NK-92 (cell line): Measurements from ENCODE around the gene XPO1.
"Not testable (repeated sequence)": the region's sequence is repeated elsewhere in the genome, so short reads cannot be mapped to it uniquely, and the experiment has no call there.

Experiments used
- DNase-seq: peaks from one replicate; lab custom pipeline; 2025; ENCODE audit not compliant: unreplicated experiment; lab: John Stamatoyannopoulos, UW

Gene XPO1

DNA sequence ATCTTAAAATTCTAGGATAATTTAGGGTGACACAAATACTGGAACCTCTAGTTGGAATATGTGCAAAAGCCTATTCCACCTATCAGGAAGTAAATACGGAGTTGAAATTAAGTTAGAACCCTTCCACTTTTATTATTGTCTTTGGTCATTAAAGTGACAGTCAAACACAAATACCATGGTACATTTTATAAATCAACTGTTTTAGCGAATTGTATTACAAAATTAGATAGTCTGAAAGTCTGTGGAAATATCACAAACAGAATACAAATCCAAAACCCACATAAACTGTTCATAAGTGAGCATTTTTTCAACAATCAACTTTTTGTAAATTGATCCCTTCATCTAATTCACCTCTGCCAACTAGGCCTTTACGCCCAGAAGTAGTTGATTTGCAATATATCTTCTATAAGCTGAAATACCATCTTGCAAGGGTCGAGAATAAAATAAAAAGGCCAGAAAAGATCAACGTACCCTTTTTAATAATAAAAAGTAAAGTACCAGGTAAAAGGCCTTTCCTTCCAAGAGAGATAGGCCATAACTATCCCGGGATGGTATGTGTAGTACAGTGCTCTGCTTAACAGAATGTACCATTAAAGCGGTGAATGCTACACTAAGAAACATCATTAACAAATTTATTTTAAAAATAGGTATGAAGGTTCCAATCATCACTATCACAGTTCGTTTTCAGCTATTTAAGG, 68.6 kb downstream of the XPO1 start:
- no peak for DNase-seq

DNA sequence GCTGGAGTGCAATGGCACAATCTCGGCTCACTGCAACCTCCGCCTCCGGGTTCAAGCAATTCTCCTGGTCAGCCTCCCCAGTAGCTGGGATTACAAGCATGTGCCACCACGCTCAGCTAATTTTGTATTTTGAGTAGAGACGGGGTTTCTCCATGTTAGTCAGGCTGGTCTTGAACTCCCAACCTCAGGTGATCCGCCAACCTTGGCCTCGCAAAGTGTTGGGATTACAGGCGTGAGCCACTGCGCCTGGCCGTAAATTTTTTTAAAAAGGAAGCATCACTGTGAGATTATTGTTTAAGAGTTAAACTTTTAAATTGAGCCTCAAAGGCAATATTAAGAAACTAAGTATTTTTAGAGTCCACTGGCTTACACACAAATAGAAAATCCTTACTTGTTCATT, 69.9 kb downstream of the XPO1 start:
- not testable (repeated sequence) for DNase-seq

DNA sequence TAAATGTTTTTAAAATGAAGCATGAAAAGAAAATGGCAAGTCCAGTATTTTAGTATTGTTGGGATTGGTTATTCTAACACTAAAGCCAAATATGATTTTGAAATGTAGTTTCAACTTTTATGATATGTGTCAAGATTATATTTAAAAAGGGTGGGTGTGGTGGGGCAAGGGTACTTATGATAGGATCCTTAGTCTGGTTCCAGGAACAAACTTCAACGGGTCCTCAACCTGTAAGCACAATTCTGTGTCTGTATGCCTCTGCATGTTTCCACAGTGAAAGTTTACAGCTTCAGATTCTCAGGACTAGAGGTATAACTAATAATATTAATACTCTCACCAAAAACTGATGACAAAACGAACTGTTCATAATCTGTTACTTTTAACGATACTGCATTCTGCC, 73.1 kb downstream of the XPO1 start:
- DNase-seq, result no peak

DNA sequence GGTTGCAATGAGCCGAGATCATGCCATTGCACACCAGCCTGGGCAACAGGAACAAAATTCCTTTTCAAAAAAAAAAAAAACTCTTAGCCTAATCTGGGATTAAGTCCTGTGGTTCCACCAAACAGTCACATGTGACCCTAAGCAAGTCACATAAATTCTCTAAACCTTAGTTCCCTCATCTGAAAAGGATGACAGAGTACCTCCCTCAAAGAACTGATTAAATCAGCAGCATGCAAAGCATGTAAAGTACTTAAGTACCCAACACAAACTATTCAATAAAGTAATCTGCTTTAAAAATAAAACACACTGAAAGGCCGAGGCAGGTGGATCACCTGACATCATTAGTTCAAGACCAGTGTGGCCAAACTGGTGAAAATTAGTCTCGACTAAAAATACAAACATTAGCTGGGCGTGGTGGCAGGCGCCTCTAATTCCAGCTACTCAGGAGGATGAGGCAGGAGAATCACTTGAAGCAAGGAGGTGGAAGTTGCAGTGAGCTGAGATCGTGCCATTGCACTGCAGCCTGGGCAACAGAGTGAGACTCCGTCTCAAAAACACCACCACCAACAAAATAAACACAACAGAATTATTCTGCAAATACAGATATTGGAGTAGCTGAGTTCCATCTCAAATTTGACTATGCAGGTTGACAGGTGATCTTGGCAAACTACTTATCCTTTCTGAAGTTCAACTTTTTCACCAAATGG, 74.2 kb downstream of the XPO1 start:
- DNase-seq, result no peak

DNA sequence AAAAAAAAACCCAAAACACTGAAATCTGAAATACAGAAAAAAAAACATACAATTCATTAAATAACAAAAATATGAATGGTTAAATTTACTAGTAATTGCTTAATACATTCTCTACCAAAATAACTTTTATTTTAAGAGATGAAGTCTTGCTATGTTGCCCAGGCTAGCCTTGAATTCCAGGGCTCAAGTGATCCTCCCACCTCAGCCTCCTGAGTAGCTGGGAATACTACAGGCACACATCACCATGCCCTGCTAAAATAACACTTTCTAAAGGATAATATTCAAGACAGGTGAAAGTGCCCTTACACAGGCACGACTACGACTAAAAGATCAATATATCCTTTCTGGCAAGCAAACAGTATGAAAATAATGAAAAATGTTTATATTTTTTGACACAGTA, 76.8 kb downstream of the XPO1 start:
- no peak for DNase-seq

DNA sequence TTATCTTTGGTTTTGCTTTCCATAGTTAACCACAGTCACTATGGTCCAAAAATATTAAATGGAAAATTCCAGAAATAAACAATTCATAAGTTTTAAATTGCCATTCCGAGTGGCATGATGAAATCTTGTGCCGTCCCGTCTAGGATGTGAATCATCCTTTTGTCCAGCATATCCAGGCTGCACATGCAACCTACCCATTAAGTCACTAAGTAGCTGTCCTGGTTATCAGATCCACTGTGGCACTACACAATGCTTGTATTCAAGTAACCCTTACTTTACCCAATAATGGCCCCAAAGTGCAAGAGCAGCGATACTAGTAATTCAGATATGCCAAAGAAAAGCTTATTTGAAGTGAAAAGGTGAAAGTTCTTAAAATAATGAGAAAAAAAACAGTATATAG, 78.0 kb downstream of the XPO1 start:
- no peak for DNase-seq

DNA sequence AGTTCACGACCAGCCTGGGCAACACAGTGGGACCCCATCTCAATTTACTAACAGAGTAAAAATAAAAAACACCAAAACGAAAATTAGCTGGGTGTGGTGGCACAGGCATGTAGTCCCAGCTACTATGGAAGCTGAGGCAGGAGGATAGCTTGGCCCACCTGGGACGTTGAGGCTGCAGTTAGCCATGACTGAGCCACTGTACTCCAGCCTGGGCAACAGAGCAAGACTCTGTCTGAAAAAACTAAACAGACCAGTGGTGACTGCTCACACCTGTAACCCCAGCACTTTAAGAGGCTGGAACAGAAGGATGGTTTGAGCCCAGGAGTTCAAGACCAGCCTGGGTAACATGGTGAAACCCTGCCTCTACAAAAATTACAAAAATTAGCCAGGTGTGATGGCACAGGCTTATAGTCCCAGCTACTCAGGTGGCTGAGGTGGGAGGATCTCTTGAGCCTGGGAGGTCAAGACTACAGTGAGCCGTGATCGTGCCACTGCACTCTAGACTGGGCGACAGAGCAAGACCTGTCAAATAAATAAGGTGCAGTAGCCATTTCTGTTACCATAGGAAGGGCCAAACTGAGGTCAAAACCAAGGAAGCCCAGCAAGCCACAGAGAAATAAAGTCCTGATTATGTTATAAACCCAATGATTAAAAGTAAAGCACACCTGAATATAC, 81.3 kb downstream of the XPO1 start:
- no peak for DNase-seq

DNA sequence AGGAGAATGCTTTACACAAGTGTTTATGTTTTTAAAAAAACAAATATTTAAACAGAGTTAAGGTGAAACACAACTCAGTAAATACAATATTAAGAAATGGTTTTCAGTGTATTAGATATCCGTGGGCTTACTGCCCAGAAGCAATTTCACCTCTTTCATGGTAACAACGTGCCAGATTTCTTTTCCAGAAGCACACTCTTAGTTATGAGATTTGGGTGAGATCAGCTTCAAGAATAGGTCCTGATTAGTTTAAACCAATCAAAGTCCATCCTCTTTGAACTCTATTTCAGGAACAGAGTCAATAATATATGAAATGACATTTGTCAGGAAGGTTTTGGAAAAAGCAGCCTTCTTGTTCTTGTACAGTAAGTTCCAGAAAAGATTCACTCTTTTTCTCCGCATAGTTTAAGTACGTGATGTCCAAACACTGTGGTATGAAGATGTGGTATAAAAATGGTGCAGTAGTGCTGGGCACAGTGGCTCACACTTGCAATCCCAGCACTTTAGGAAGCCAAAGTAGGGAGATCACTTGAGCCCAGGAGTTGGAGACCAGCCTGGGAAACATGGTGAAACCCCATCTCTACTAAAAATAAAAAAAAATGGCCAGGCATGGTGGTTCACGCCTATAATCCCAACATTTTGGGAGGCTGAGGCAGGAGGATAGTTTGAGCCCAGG, 81.9 kb downstream of the XPO1 start:
- DNase-seq, result no peak

DNA sequence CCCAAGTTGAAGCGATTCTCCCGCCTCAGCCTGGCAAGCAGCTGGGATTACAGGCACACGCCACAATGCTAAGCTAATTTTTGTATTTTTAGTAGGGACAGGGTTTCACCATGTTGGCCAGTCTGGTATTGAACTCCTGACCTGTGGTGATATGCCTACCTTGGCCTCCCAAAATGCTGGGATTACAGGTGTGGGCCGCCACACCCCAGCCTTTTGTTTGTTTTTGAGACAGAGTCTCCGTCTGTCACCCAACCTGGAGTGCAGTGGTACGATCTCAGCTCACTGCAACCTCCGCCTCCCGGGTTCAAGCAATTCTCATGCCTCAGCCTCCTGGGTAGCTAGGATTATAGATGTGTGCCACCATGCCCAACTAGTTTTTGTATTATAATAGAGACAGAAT, 83.2 kb downstream of the XPO1 start:
- DNase-seq, result not testable (repeated sequence)

DNA sequence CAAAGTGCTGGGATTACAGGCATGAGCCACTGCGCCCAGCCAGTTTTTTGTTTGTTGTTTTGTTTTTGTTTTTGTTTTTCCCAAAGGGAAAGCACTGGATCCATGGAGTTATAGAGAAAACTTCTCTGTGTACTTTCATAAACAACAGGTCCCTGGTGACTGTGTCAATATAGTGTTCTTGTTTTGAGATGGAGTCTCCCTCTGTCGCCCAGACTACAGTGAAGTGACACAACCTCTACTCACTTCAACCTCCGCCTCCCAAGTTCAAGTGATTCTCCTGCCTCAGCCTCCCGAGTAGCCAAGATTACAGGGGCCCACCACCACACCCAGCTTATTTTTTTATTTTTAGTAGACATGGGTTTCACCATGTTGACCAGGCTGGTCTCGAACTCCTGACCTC, 83.8 kb downstream of the XPO1 start:
- DNase-seq, result no peak

DNA sequence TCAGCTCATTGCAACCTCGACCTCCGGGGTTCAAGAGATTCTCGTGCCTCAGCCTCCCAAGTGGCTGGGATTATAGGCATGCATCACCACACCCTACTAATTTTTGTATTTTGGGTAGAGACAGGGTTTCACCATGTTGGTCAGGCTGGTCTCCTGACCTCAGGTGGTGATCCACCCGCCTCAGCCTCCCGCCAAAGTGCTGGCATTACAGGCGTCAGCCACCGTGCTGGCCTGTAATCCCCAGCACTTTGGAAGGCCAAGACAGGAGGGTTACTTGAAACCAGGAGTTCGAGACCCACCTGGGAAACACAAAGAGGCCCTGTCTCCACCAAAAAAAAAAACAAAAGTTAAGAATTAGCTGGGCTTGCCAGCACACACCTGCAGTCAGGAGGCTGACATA, 85.8 kb downstream of the XPO1 start:
- no peak for DNase-seq

DNA sequence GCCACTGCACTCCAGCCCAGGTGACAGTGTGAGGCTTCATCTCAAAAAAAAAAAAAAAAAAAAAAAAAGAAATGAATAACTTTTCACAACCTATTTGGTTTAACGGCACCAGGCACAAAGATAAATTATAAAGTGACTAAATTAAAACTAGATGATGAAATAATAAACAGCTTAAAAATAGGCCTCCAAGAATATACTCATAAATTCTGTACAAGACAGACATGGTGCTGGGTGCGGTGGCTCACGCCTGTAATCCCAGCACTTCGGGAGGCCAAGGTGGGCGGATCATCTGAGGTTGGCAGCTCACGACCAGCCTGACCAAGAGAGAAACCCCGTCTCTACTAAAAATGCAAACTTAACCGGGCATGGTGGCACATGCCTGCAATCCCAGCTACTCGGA, 87.0 kb downstream of the XPO1 start:
- no peak for DNase-seq

DNA sequence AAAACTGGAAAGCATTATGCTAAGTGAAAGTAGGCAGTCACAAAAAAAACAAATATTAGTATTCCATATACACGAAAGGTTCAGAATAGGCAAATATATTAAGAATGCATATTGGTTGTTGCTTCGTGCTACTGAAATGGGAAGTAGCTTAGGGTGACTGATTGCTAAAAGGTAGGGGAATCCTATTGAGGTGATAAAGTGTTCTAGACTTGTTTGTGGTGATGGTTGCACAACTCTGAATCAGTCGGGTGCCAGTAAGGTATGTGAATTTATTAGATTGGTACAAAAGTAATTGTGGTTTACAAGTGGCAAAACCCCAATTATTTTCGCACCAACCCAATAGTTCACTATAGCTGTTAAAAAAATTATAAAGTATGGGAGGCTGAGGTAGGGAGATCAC, 88.0 kb downstream of the XPO1 start:
- DNase-seq, result no peak

DNA sequence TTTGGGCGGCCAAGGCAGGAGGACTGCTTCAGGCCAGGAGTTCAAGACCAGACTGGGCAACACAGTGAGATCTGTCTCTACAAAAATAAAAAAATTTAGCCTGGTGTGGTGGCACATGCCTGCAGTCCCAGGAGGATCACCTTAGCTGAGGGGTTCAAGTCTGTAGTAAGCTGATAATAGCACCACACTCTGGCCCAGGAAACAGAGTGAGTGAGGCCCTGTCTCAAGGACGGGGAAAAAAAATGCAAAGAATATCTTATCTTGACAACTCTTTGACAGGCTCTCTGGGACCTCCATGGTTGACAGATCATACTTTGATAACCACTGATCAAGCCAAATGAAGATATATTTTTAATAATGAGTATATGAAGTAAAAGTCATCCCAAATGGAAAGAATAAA, 89.9 kb downstream of the XPO1 start:
- no peak for DNase-seq

DNA sequence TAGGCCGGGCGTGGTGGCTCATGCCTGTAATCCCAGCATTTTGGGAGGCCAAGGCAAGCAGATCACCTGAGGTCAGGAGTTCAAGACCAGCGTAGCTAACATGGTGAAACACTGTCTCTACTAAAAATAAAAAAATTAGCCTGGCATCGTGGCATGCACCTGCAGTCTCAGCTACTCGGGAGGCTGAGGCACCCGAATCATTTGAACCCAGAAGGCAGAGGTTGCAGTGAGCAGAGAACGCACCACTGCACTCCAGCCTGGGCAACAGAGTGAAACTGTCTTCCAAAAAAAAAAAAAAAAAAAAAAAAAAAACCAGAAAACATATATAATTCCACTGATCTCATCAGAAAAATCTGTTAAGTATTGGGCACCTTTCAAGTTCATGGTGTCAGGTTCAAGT, 91.2 kb downstream of the XPO1 start:
- not testable (repeated sequence) for DNase-seq

DNA sequence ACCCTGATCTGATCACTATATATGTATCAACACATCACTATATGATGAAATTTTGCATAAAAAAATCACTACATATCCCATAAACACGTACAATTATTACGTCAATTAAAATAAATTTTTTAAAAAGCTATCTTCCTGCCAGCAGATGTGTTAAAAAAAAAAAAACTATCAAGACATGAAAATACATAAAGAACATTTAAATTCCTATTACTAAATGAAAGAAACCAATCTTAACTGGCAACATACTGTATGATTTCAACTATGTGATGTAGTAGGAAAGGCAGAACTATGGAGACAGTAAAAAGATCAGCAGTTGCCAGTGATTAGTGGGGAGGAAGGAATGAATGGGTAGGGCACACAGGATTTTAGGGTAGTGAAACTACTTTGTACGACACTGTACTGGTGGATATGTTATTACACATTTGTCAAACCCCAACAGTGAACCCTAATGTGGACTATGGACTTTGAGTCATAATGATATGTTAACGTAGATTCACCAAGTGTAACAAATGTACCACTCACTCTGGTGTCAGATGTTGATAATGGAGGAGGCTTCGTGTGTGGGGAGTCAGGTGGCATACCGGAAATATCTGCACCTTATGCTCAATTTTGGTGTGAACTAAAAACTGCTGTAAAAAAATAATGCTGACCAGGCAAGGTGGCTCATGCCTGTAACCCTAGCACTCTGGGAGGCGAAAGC, 94.7 kb downstream of the XPO1 start:
- no peak for DNase-seq

DNA sequence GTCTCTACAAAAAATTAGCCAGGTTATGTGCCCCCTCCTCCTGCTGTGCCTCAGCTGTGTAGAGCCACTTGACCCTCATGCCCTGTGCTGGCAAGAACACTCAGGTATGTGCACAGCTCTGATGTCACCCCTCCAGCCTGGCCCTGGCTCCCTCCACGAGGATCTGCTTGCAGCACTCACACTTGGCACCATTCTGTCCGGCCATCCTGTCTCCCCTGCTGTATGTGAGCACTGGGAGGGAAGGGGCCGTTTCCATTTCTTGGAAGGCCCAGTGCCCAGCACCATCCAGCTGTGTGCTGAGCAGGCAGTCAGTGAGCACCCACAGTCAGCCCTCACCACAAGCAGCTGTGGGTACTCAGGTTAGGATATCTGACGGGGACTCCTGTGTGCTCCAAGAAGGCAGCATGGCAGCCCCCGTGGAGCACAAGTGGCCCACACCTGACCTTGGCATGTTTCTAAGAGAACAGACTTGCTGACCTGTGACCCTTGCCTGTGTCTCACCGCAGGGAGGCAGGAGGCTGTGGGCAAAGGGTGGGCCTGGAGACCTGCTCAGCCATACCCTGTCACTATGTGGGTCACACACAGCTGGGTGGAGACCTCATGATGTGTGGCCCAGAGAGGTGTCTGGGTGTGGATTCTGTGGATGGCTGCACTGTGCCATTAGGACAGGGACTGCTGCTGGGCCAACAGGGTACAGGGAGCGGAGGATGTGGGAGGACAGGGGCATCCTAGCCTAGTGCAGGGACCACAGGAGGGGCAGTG, 98.7 kb downstream of the XPO1 start:
- no peak for DNase-seq

DNA sequence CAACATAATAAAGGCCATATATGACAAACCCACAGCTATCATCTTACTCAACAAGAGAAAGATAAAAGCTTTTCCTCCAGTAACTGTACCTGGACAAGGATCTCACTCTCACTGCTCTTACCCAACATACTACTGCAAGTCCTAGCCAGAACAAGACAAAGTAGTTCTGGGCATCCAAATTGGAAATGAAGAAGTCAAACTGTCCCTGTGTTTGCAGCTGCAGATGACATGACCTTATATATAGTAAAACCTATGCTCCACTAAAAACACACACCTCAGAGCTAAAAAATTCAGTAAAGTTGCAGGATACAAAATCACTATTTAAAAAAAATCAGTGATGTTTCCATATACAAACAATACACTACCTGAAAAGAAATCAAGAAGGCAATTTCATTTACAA, 99.5 kb downstream of the XPO1 start:
- DNase-seq, result no peak

DNA sequence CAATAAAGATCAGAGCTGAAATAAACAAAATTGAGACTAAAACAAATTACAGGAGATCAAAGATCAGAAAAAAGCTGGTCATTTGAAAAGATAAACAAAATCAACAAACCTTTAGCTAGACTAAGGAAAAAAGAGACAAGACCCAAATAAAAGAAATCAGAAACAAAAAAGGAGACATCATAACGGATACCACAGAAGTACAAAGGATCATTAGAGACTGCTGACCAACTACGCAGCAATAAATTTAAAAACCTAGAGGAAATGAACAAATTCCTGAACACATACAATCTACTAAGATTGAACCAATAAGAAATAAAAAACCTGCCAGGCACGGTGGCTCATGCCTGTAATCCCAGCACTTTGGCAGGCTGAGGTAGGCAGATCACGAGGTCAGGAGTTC, 101.0 kb downstream of the XPO1 start:
- DNase-seq, result no peak

DNA sequence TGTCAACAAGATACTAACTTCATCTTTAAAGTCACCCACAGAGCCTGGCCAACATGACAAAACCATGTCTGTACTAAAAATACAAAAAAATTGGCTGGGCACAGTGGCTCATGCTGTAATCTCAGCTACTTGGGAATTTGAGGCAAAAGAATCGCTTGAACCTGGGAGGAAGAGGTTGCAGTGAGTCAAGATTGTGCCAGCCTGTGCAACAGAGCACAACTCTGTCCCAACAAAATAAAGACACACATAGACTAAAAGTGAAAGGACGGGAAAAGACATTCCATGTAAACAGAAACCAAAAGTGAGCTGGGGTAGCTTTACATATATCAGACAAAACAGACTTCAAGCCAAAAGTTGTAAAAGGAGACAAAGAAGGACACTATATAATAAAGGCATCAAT, 102.1 kb downstream of the XPO1 start:
- no peak for DNase-seq

DNA sequence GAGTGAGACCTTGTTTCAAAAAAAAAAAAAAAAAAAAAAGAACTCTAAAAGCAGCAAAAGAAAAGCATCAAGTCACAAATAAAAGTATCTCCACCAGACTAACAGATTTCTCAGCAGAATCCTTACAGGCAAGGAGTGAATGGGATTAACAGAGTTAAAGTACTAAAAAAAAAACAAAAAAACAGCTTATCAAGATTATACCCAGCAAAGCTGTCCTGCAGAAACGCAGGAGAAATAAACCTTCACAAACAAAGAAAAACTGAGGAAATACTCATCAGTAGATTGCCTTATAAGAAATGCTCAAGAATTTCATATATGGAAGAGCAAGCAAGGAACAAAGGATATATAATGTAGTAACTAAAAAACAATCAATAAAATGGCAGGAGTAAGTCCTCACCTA, 102.9 kb downstream of the XPO1 start:
- no peak for DNase-seq
